Fibroblast of the aortic adventitia (primary cell): ENCODE measurements around the gene RAP1GDS1. TPM values are rescaled to one million over a fixed set of nuclear protein-coding genes. Genes with fewer than 3 reads are reported as not detected.

Experiments used
- DNase-seq: peaks from one replicate; pipeline ENCODE4 v3.0.0-alpha.2; 2010; ENCODE audit warnings: low read depth
- H3K4me3 ChIP-seq: 2 replicates; pipeline ENCODE4 v1.5.1; 2011; ENCODE audit warnings: low read depth, mild to moderate bottlenecking, control low read depth, low read length, moderate library complexity
- CTCF ChIP-seq: IDR thresholded peaks from 2 replicates; pipeline ENCODE4 v1.5.1; 2011; ENCODE audit warnings: mild to moderate bottlenecking, low read length, control low read depth, inconsistent platforms; ENCODE audit not compliant: insufficient read depth
- total RNA-seq: library from RNA; depleted of rRNA; stranded (reverse); fragments of >200 nt; gene quantifications from 2 replicates; pipeline ENCODE4 v1.2.3, GENCODE V29; 2012; ENCODE audit warnings: low replicate concordance

RAP1GDS1 gene
- total RNA-seq, 1 donor: 62.2 TPM

GRCh38 chr4:98261405-98262291 lies 464 bp downstream of the RAP1GDS1 start:
- no peak for TF ChIP-seq CTCF
- DNase-seq: peak; percentile 69
- peak overlapping the region; percentile 76 for H3K4me3 ChIP-seq

GRCh38 chr4:98262431-98262830 lies 1.2 kb downstream of the RAP1GDS1 start:
- peak overlapping the region; percentile 76 for H3K4me3 ChIP-seq
- no peak for TF ChIP-seq CTCF
- peak; percentile 15 for DNase-seq

DNA sequence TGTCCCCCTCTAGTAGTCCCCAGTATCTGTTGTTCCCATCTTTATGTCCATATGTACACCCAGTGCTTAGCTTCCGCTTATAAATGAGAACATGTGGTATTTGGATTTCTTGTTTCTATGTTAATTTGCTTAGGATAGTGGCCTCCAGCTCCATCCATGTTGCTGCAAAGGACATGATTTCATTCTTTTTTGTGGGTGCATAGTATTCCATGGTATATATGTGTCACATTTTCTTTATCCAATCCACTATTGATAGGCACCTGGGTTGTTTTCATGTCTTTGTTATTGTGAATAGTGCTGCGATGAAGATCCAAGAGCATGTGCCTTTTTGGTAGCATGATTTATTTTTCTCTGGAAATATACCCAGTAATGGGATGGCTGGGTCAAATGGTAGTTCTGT lies 6.3 kb downstream of the RAP1GDS1 start:
- H3K4me3 ChIP-seq: no peak overlapping the region
- TF ChIP-seq CTCF: no peak
- DNase-seq: no peak

GRCh38 chr4:98275145-98275544 lies 14.0 kb downstream of the RAP1GDS1 start:
- no peak overlapping the region for H3K4me3 ChIP-seq
- no peak for DNase-seq
- TF ChIP-seq CTCF: no peak

DNA sequence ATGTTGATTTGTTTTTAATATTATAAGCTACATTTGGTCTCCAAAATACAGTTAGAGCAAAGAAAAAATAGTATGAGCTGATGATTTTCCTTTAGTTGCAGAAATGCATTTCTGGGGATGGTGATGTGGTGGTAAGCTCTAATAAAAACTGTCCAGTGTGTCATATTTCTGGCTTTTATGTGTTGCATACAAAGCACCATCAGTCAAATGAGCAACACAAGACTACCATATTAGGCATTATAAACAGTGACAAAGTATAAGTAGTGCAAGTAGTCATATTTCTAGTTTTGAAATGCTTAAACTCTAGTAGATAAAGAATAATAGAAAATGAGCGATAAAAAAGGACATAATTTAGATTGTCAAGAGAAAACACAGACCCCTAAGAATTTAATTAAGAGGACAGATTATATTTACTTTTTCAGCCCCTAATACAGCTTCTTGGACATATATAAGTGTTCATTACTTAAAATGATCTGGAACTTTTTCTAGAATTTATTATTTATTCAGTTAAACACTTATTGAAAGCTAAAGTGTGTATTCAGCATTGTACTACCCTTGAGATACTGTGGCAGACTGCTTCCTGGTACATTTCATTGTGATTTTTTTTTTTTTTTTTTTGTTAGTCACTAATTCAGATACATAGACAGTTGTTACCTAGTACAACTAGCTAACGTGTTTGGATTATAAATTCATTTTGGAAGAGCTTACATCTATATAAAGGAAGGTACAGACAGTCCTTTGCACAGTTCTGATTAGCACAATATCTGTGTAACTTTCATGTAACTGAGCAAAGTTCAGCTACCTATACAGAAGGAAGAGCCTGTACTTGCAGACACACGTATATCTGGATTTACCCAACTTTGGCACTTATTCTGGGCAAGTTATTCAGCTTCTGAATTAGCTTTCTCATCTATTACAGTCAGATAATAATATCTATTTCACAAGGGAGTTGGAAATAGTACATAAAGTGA lies 22.3 kb downstream of the RAP1GDS1 start:
- H3K4me3 ChIP-seq: no peak overlapping the region
- no peak for TF ChIP-seq CTCF
- DNase-seq: no peak

GRCh38 chr4:98284640-98285046 lies 23.5 kb downstream of the RAP1GDS1 start:
- no peak overlapping the region for H3K4me3 ChIP-seq
- DNase-seq: no peak
- TF ChIP-seq CTCF: no peak
